OCI-LY7 (cell line): ENCODE data around the gene GIGYF1. TPM values are rescaled to one million over a fixed set of nuclear protein-coding genes. Genes with fewer than 3 reads are reported as not detected.

Experiments used
- BruUV-seq: library from RNA; stranded (reverse); fragments of 400-500 nt; replicated peaks from 2 replicates; lab custom pipeline; 2021; lab: Mats Ljungman, UMichigan
- CTCF ChIA-PET: fragments of 300-600 bp; sonication (Branson Sonifier 250); formaldehyde crosslinking; loops from one replicate; lab custom pipeline; 2022; ENCODE audit warnings: antibody characterized with exemption; ENCODE audit not compliant: unreplicated experiment; lab: Charles Lee
- POLR2A ChIA-PET: fragments of 300-600 bp; sonication (Branson Sonifier 250); formaldehyde crosslinking; loops from one replicate; lab custom pipeline; 2022; ENCODE audit warnings: antibody characterized with exemption; lab: Charles Lee
- DNase-seq: peaks from one replicate; pipeline ENCODE4 v3.0.0-alpha.2; 2015; ENCODE audit warnings: low spot score
- H2AFZ ChIP-seq: fragments of 200-600 bp; sonication (generic), shearing (Covaris generic); 2 replicates; pipeline ENCODE4 v1.6.1; 2014; ENCODE audit warnings: mild to moderate bottlenecking, antibody characterized with exemption, low read length, moderate library complexity
- H3K27ac ChIP-seq: fragments of 200-600 bp; sonication (generic); 2 replicates; pipeline ENCODE4 v1.5.1; 2014; ENCODE audit warnings: mixed run types, low read depth, mild to moderate bottlenecking, moderate library complexity, low read length, inconsistent platforms; ENCODE audit not compliant: poor library complexity, severe bottlenecking
- H3K36me3 ChIP-seq: fragments of 200-600 bp; sonication (generic); 2 replicates; pipeline ENCODE4 v1.6.1; 2014; ENCODE audit warnings: mild to moderate bottlenecking, antibody characterized with exemption, low read length, moderate library complexity, mixed read lengths; ENCODE audit not compliant: insufficient read depth
- H3K4me1 ChIP-seq: fragments of 200-600 bp; sonication (generic); 2 replicates; pipeline ENCODE4 v1.5.1; 2014; ENCODE audit warnings: mild to moderate bottlenecking, low read length; ENCODE audit not compliant: insufficient read depth, poor library complexity, severe bottlenecking
- H3K4me2 ChIP-seq: fragments of 200-600 bp; sonication (generic); 2 replicates; pipeline ENCODE4 v1.6.1; 2014; ENCODE audit warnings: mild to moderate bottlenecking, low read length
- H3K4me3 ChIP-seq: fragments of 200-600 bp; sonication (generic); 2 replicates; pipeline ENCODE4 v1.5.1; 2014; ENCODE audit warnings: mild to moderate bottlenecking, low read depth, low read length; ENCODE audit not compliant: poor library complexity, severe bottlenecking
- H3K79me2 ChIP-seq: fragments of 200-600 bp; sonication (generic); 2 replicates; pipeline ENCODE4 v1.6.1; 2016; ENCODE audit warnings: low read depth, mild to moderate bottlenecking, low read length, moderate library complexity, mixed read lengths; ENCODE audit not compliant: insufficient read depth
- H3K9me2 ChIP-seq: fragments of 200-600 bp; sonication (generic); 2 replicates; pipeline ENCODE4 v1.6.1; 2016; ENCODE audit warnings: mild to moderate bottlenecking, low read length, mixed read lengths; ENCODE audit not compliant: insufficient read depth
- H3K9me3 ChIP-seq: fragments of 200-600 bp; sonication (generic); 2 replicates; pipeline ENCODE4 v1.6.1; 2014; ENCODE audit warnings: mild to moderate bottlenecking, mixed run types, low read length, mixed read lengths
- H4K20me1 ChIP-seq: fragments of 200-600 bp; sonication (generic); 2 replicates; pipeline ENCODE4 v1.6.1; 2014; ENCODE audit warnings: mild to moderate bottlenecking, antibody characterized with exemption, low read length, moderate library complexity, mixed read lengths; ENCODE audit not compliant: insufficient read depth
- CTCF ChIP-seq: fragments of 200-600 bp; sonication (generic); conservative IDR thresholded peaks from 2 replicates; pipeline ENCODE4 v1.5.1; 2014; ENCODE audit warnings: mild to moderate bottlenecking, antibody characterized with exemption, low read length, moderate library complexity, mixed read lengths
- EZH2phosphoT487 ChIP-seq: fragments of 200-600 bp; sonication (generic); IDR thresholded peaks from 2 replicates; pipeline ENCODE4 v1.6.1; 2018; ENCODE audit warnings: low read depth, borderline replicate concordance, mild to moderate bottlenecking, mixed run types, antibody characterized with exemption, low read length, moderate library complexity, mixed read lengths
- intact Hi-C: fragments of 100-400 bp; cut with micrococcal nuclease; formaldehyde crosslinking; loops from one replicate; pipeline ENCODE4 v1.10.0; 2022; ENCODE audit not compliant: unreplicated experiment
- total RNA-seq, 2 experiments: library from RNA; depleted of rRNA in 1 of 2; stranded (reverse); fragments of >200 nt in 1 of 2; shearing (Covaris generic) in 1 of 2; gene quantifications; 2 replicates each; pipeline ENCODE4 v1.2.3, GENCODE V29; 2014 to 2022

GIGYF1 gene
- total RNA-seq, 2 experiments from 2014 or later: 40.2 to 52.0 TPM

DNA sequence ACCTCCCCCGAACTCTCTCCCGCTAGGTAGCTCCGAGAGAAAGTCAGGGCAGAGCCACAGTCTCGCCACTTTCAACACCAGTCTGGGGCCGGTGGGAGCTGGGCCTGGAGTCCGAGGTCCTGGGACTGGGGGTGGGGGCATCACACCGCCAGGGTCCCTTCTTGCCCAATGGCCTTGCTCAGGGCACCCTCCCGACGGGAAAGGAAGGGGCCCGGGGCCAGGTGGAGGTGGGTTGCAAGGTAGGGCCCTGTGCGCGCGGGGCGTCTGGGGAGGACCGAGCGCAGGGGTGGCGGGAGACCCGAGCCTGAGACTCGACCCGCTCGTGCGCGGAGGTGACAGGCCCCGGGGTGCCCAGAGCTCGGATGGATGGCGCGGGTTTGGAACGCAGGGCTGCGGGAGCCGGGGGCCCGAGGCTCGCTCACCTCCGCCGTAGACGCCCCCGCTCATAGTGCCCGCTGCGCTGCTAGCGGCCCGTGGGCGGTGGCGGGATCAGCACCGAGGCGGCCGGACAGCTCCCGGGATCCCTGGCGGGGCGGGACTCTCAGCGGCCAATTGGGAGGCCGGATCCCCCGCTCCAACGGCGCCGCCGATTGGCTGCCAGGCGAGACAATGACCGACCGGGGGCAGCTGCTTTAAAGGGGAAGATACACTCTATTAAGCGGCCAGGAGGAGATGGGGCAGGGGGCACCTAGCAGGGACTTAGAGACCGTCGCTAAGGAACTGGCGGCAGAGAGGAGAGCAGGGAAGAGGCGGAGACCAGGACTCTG lies 38.0 kb downstream of the GIGYF1 start, which contains the start of gene ACTL6B:
TSS of gene ACTL6B (minus strand) at position 541 of the 767 bp plus-strand sequence. CDS start at position 447, 94 bp downstream.
- POLR2A ChIA-PET: no interaction called here
- H3K4me2 ChIP-seq: no peak within 1 kb of the TSS
- TF ChIP-seq EZH2phosphoT487 (no peak), CTCF (no peak)

GRCh38 chr7:100654908-100655831 lies 38.9 kb downstream of the GIGYF1 start:
- intact Hi-C loops: no loop called here
- no peak for TF ChIP-seq CTCF
- no peak for TF ChIP-seq EZH2phosphoT487
- Histone ChIP-seq H3K4me2 (no peak overlapping the region), H4K20me1 (no peaks in the 10 kb centered on the region), H3K79me2 (no peaks in the 10 kb centered on the region), H3K36me3 (no peaks in the 10 kb centered on the region), H3K9me3 (no peaks in the 10 kb centered on the region), H3K4me3 (no peak overlapping the region), H3K27ac (no peak overlapping the region), H3K4me1 (no peaks in the 10 kb centered on the region), H2AFZ (no peak overlapping the region), H3K9me2 (no peaks in the 10 kb centered on the region)
- CTCF ChIA-PET: no interaction called here
- BruUV-seq: no TSS peak
- DNase-seq: no peak
- POLR2A ChIA-PET: no interaction called here

More for the DNA sequence above, 38.0 kb downstream of the GIGYF1 start, which contains the start of gene ACTL6B:
- no peaks in the 10 kb centered on the region for H4K20me1 ChIP-seq
- H3K4me3 ChIP-seq: no peak within 1 kb of the TSS
- intact Hi-C loops: no loop called here
- no peaks in the 10 kb centered on the region for H3K79me2 ChIP-seq
- no peak within 1 kb of the TSS for H2AFZ ChIP-seq
- no TSS peak for BruUV-seq
- no peaks in the 10 kb centered on the region for H3K9me3 ChIP-seq
- DNase-seq: no peak
- CTCF ChIA-PET: no interaction called here
- H3K27ac ChIP-seq: no peak within 1 kb of the TSS
- no peaks in the 10 kb centered on the region for H3K36me3 ChIP-seq
- no peaks in the 10 kb centered on the region for H3K9me2 ChIP-seq
- H3K4me1 ChIP-seq: no peaks in the 10 kb centered on the region
